ENCODE measurements around the gene CYP26A1.

The CYP26A1 gene

DNA sequence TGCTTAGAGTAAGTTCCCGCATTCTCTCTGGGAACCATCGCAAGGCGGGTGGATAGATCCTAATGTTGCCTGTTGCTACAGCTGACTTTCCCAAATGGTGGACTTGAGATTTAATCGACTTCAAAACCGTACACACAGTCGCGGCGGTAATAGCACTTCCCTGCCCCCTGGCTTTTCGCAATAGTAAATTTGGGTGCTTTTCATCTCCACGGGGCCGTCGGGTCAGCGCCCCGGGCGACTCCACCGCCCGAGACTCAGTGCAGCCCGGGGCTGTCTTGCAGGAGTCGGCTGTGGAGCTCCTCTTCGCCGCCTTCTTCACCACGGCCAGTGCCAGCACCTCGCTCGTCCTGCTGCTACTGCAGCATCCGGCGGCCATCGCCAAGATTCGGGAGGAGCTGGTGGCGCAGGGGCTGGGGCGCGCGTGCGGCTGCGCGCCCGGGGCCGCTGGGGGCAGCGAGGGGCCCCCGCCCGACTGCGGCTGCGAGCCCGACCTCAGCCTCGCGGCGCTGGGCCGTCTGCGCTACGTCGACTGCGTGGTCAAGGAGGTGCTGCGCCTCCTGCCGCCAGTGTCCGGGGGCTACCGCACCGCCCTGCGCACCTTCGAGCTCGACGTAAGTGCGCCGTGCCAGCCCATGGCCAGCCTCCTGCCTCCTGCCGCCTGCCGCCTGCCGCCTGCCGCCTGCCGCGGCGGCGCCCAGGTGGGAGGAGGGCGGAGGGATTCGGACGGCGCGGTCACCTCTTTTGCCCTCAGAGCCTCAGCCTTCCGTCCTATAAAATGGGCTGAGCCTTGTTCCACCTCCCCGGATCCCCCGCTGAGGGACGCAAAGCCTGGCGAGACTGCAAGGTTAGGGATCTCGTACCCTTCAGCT lies 7.8 kb upstream of the CYP26A1 start:
- DNase-seq: peak; percentile 59

- DNase-seq: no peak
Observed at GRCh38 chr10:93066544-93066913, 7.2 kb upstream of the CYP26A1 start.

GRCh38 chr10:93067443-93068365 lies 6.0 kb upstream of the CYP26A1 start:
- peak; percentile 19 for DNase-seq

GRCh38 chr10:93068411-93069244 lies 5.1 kb upstream of the CYP26A1 start:
- peak; percentile 70 for DNase-seq

DNA sequence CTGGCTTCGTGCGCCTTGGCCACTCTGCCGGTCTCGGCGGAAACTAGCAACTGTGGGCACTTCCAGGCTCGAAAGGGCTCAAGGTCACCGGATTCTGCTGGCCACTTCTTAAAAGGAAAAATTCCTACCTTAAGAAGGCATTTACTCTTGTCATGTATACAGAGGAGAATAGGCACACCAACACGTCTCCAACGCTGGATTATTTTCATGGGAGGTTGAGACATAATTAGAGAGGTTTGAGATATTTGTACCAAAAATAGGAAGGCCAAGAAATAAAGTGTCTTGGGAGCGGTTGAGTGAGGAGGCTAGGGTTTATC lies 4.5 kb upstream of the CYP26A1 start:
- DNase-seq: no peak

GRCh38 chr10:93070378-93071176 lies 3.1 kb upstream of the CYP26A1 start:
- no peak for DNase-seq

- DNase-seq: no peak
Observed at GRCh38 chr10:93071177-93071472, 2.6 kb upstream of the CYP26A1 start.

GRCh38 chr10:93071674-93072224 lies 1.9 kb upstream of the CYP26A1 start:
- DNase-seq: peak; percentile 49

DNA sequence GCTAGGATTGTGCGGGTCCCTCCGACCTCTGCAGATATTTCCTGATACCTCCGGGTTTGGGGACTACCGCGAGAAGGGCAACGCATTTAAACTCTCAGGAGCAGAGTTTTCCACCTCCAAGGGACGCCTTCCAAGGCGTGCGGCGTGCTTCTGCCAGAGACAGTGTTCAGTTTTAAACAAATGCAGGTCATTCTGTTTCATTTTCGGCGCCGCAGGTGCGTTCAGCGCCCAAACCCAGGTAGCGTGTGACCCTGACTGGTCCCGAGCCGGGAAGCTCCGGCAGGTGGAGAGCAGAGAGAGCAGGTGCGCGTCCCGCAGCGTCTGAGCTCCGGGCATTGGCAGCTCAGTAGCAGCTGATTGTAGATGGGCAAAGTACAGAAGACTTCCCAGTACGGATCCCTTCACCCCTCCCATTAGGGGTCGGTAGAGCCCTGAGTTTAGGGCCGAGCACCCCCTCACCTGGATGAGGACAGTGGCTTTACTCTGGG lies 1.4 kb upstream of the CYP26A1 start:
- peak; percentile 52 for DNase-seq

- peak; percentile 32 for DNase-seq
Observed at GRCh38 chr10:93072713-93073538, 767 bp upstream of the CYP26A1 start.

GRCh38 chr10:93074147-93074596 lies 479 bp downstream of the CYP26A1 start:
- peak; percentile 62 for DNase-seq

- DNase-seq: no peak
Observed at GRCh38 chr10:93074597-93075368, 1.1 kb downstream of the CYP26A1 start.

DNA sequence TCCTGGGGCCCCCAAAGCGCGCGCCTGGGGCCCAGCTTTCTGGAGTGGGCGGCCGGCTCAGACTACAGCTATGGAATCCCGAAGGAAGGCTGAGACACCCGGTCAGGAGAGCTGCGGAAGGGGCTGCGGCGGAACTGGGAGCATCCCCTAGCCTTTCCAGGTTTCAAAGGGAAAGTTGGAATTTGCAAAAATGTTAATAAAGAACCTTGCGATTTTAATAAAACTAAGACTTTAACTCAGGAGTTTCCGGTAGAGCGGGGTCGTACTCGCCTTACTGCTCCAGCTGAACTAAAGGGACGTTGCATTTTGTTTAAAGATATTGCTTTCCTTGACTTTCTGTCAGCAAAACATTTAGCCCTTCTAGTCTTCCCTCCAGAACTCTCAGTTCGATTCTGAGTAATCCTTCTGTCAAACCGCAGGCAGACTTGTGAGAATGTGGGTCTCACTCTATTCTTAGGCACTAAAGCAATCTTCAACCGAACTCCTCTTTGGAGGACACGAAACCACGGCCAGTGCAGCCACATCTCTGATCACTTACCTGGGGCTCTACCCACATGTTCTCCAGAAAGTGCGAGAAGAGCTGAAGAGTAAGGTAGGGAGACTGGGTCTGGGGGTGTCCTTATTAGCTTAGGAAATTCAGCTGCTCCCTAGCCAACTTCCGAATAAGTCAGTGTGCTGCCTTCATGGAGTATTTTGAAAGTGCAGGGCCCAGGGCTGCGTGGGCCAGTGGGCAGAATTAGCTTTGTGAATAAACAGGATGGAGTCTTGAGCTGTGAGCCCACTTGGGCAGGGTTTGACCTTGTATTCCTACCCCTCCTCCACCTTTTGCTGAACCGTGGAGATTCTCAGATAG lies 1.9 kb downstream of the CYP26A1 start:
- no peak for DNase-seq

DNA sequence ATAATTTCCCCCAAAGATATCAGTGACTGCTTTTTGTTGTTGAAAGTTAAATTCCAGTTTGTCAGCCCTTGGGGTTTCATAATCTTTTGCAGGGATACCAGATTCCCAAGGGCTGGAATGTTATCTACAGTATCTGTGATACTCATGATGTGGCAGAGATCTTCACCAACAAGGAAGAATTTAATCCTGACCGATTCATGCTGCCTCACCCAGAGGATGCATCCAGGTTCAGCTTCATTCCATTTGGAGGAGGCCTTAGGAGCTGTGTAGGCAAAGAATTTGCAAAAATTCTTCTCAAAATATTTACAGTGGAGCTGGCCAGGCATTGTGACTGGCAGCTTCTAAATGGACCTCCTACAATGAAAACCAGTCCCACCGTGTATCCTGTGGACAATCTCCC lies 3.2 kb downstream of the CYP26A1 start:
- no peak for DNase-seq

GRCh38 chr10:93077860-93078337 lies 4.2 kb downstream of the CYP26A1 start:
- DNase-seq: no peak

DNA sequence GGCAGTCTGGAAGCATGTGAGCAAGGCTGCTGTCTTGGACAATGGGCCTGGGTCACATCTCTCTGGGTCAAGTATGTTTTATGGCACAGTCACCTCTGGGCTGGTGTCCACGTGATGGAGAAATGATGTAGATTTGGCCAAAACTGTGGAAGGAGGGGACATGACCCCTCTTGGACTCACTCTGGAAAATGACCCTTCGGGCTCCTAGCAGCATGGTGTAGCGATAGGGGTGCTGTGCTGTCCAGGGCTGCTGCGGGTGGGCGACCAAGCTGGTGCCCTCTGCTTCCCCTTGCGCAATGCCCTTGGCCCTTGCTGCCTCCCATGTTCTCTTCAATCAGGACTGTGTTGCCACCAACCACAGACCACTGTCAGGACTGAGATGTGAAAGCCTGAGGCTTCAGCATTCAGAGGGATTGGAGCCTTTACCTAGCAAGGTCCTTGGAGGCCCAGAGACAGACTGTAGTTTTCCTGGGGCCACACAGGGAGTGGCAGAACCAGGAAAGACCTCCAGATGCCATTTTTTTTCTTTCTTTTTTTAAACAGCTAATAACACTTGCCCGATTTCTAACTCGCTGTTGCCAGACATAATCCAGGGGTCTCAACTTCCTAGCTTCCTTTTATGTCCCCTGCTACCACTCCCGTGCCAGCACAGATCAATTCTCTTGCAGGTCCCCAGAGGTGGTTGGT lies 6.1 kb downstream of the CYP26A1 start:
- DNase-seq: no peak

DNA sequence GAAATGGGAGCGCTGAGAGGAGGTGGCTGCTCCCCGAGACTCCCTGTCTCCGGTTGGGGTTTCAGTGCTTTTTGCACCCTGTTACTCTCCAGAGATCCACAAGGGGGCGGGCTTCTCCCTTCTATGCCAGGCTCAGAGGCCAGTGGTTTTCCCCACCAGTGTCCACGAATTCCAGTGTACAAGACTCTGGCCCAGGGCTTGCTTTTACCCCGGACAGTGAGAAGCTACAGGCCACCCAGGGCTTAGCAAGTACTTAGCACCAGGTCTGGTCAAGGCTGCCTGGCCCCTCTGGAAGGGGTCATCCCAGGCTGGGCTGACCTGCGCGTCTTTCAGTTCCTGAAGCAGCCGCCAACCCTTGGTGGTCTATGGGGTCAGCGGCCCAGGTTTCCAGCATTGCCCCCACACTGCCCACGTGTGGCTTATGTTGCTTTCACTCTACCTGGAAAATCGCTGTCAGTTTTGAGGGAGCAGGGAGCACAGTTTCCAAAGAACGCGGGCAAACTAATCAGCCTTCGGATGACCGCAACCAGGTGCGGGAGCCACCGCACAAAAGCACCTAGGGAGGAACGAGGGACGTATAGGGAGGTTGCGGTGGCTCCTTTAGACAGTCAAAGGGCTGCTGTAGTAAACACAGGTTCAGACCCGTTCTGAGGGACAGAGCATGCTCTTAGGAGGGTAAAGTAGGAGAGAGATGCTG lies 6.8 kb downstream of the CYP26A1 start:
- peak; percentile 31 for DNase-seq

DNA sequence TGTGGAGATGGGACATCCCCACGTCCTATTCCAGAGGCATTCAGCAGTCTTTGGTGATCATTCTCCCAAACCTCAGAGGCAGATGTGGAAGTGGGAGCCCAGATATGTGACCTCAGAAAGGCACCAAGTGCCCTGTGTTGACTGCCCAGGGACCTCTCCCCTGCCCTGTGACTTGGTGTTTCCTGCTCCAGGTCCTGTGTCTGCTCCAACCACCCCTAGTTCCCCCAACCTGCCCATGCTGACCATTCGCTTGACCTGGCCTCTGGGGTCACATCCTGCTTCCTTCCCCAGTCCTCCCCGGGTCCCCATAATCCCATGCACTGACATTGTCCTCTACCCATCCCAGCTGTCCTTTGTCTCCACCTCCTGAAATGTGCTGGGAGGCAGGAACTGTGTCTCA lies 7.6 kb downstream of the CYP26A1 start:
- no peak for DNase-seq
